Natural killer cell treated with Interleukin-12 subunit alpha and Interleukin-12 subunit beta and Interleukin-15 and Interleukin-18, amount 100 ng/mL, for 72 hours (primary cell): ENCODE measurements around the gene ZNF32. TPM values are rescaled to one million over a fixed set of nuclear protein-coding genes. Genes with fewer than 3 reads are reported as not detected.

Source experiments
- ATAC-seq, 2 donors: fragments of 150-1000 bp; cut with Tn5 transposase in 1 of 2; sonication (Bioruptor Pico), chemical (Tn5 transposase) in 1 of 2; 2 replicates each; pipeline ENCODE4 v1.10.0; 2021
- DNase-seq: peaks from one replicate; pipeline ENCODE4 v3.0.0; 2022; ENCODE audit warnings: low spot score
- H3K27ac Mint-ChIP-seq, 2 donors: 1 replicate in 1 of 2; 2 replicates in 1 of 2; pipeline ENCODE4 v1.8.0; 2022; ENCODE audit warnings: mixed read lengths in 2 of 2, mild to moderate bottlenecking in 1 of 2, moderate library complexity in 1 of 2
- H3K27me3 Mint-ChIP-seq, 2 donors: 1 replicate in 1 of 2; 2 replicates in 1 of 2; pipeline ENCODE4 v1.8.0; 2022; ENCODE audit warnings: mixed read lengths in 2 of 2
- H3K36me3 Mint-ChIP-seq: one replicate; pipeline ENCODE4 v1.8.0; 2022; ENCODE audit warnings: mixed read lengths
- H3K4me1 Mint-ChIP-seq, 2 donors: 1 replicate in 1 of 2; 2 replicates in 1 of 2; pipeline ENCODE4 v1.8.0; 2022; ENCODE audit warnings: low read depth in 2 of 2, mixed read lengths in 2 of 2, mild to moderate bottlenecking in 1 of 2
- H3K4me3 Mint-ChIP-seq: one replicate; pipeline ENCODE4 v1.8.0; 2022; ENCODE audit warnings: mixed read lengths
- H3K9me3 Mint-ChIP-seq: 2 replicates; pipeline ENCODE4 v1.8.0; 2022; ENCODE audit warnings: mixed read lengths
- total RNA-seq, 2 donors: library from RNA; stranded (reverse); gene quantifications; one replicate each; pipeline ENCODE4 v1.2.3, GENCODE V29; 2022

The ZNF32 gene, protein sequence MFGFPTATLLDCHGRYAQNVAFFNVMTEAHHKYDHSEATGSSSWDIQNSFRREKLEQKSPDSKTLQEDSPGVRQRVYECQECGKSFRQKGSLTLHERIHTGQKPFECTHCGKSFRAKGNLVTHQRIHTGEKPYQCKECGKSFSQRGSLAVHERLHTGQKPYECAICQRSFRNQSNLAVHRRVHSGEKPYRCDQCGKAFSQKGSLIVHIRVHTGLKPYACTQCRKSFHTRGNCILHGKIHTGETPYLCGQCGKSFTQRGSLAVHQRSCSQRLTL
- 10 to 100 TPM in 1 of 2 donors, 1 to 10 TPM in 1; 4.9 to 12.4 TPM for total RNA-seq

DNA sequence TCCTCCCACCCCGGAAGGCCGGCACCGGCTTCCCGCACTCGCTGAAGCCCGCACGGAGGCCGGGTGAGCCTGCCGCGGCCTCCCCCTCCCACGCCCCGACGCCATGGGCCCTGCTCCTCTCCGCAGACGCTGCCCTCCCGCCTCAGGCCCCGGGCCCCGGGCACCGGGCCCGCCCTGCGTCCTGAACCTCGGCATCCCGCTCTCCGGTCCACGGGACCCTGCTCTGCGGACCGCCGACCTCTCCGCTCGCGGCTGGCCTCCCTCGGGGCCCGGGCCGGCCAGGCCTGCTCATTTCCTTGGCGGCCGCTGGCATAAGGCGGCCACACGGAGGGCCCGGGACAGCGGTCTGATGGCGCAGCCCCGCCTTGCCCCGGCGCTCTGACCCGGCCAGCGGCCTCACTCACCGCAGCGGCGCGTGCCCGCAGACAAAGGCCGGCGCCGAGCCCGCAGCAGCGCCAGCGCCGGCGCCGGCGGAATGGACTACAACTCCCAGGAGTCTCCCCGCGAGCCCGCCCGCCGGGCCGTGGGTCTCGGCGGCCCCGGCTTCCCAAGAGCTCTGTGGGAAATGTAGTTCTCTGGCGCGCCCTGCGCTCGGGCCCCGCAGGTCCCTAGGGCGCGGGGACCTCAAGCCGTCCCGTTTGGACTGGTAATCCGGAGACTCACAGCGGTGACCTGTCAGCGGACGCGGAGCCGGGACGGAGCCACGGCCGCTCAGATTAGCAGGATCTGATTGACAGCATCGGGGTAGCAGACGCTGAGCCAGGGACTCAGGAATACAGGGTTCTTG is at the start of gene ZNF32:
ZNF32 (minus strand) TSS at position 484 of the 787 bp plus-strand sequence. CDS start 2,748 bp downstream, outside the sequence.
- H3K9me3 Mint-ChIP-seq, result peaks cover 19% of the 10 kb centered on the region
- H3K4me1 Mint-ChIP-seq, result peaks cover 11 to 17% of the 10 kb centered on the region in 2 donors

DNA sequence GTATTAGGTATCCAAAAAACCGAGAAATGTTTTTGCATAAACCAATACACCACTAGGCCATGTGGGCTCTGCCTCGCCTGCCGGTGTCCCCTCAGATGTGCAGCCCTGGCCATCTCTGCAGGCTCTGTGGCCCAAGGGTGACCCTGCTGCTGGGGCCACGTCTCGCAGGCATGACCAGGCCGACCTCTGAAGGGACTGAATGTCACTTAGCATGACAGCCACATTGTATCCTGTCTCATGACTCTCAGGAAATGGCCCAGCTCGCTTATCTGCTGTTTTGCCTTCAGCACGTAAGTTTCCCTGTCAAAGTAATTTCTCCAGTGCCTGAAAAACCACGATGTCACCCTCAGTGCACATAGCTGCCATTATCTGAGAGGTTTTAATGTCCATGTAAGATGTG is 49.5 kb upstream of the ZNF32 start:
- Mint-ChIP-seq H3K9me3 (no peaks in the 10 kb centered on the region), H3K27me3 (peaks cover 0 to 8% of the 10 kb centered on the region in 2 donors), H3K27ac (no peak overlapping the region), H3K36me3 (no peaks in the 10 kb centered on the region), H3K4me1 (no peaks in the 10 kb centered on the region), H3K4me3 (no peak overlapping the region)
- ATAC-seq, result no peak
- DNase-seq, result no peak

More for the DNA sequence above, at the start of gene ZNF32:
- H3K27me3 Mint-ChIP-seq, result peaks cover 1 to 4% of the 10 kb centered on the region in 2 donors
- peak; percentile 97 to 99 for ATAC-seq
- H3K4me3 Mint-ChIP-seq, result peak within 1 kb of the TSS; percentile 94
- peak; percentile 87 for DNase-seq
- H3K36me3 Mint-ChIP-seq, result peaks cover 32% of the 10 kb centered on the region
- peak within 1 kb of the TSS; percentile 53 to 95 for H3K27ac Mint-ChIP-seq

DNA sequence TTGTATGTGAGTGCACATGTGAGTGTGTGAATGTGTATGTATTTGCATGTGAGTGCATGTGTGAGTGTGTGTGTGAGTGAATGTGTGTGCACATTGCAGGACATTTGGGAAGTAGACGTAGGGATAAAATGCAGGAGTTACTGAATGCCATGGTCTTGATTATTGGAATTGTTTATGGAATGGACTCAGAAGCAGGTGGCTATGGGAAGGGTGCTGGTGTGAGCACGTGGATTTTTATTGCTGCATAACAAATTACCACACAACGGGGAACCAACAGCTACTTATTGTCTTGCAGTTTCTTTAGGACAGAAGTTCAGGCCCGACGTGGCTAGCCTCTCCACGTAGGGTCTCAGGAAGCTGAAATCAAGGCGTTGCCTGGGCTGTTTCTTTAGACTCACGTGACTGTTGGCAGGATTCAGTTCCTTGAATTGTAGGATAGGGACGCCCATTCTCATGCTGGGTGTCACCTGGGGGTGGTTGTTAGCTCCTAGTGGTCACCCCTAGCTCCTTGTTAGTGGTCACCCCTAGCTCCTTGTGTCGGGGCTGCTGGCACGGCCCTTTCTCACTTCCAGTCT is 48.3 kb upstream of the ZNF32 start:
- H3K27ac Mint-ChIP-seq, result no peak overlapping the region
- no peak overlapping the region for H3K4me3 Mint-ChIP-seq
- no peaks in the 10 kb centered on the region for H3K36me3 Mint-ChIP-seq
- no peak for DNase-seq
- H3K4me1 Mint-ChIP-seq, result no peaks in the 10 kb centered on the region
- no peak for ATAC-seq
- H3K27me3 Mint-ChIP-seq, result peaks cover 8 to 19% of the 10 kb centered on the region in 2 donors
- no peaks in the 10 kb centered on the region for H3K9me3 Mint-ChIP-seq

DNA sequence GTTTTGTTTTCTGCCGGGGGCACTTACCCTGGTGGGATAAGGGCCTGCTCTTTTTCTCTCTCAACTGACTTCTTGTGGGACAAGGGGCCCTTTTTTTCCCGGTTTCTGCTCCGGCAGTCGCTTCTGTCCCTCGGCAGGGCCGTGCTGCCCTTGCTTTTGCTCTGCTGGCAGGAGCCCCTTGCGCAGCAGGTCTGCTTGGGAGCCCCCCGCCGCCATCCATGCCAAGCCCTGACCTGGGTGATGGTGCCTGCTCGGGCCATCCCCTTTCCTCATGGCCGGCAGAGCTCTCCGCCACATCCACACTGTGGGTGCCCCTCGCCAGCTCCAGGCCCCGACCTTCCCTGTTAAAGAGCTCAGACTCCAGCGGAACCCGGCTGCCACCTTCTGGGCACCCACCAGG is 47.0 kb upstream of the ZNF32 start:
- Mint-ChIP-seq H3K4me3 (no peak overlapping the region), H3K36me3 (no peaks in the 10 kb centered on the region)
- peak; percentile 49 for DNase-seq

DNA sequence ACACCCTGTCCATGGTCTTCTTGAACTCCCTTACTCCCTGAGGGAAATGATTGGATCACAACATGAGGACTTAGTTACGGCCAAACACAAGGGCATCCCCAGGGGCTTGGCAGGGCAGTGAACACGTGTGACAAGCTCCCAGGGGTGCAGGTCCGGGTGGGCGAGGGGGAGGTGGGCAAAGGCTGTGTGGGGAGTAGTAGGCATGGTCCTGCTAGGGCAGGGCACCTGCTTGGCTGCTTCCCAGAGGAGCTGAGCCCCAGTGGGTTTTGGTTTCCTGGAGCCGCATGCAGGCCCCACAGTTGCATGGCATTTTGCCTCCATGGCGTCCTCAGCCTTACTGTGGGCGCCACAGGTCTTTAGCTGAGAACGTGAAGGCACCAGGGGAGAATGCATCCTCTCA is 46.6 kb upstream of the ZNF32 start:
- Mint-ChIP-seq H3K4me1 (peaks cover 1 to 3% of the 10 kb centered on the region in 2 donors), H3K9me3 (no peaks in the 10 kb centered on the region), H3K27ac (no peak overlapping the region), H3K27me3 (peaks cover 8 to 19% of the 10 kb centered on the region in 2 donors), H3K4me3 (no peak overlapping the region), H3K36me3 (no peaks in the 10 kb centered on the region)
- ATAC-seq (no peak), DNase-seq (peak; percentile 54)

More for the DNA sequence above, 47.0 kb upstream of the ZNF32 start:
- no peak overlapping the region for H3K27ac Mint-ChIP-seq
- no peaks in the 10 kb centered on the region for H3K4me1 Mint-ChIP-seq
- H3K9me3 Mint-ChIP-seq, result no peaks in the 10 kb centered on the region
- no peak for ATAC-seq
- peaks cover 8 to 19% of the 10 kb centered on the region in 2 donors for H3K27me3 Mint-ChIP-seq

DNA sequence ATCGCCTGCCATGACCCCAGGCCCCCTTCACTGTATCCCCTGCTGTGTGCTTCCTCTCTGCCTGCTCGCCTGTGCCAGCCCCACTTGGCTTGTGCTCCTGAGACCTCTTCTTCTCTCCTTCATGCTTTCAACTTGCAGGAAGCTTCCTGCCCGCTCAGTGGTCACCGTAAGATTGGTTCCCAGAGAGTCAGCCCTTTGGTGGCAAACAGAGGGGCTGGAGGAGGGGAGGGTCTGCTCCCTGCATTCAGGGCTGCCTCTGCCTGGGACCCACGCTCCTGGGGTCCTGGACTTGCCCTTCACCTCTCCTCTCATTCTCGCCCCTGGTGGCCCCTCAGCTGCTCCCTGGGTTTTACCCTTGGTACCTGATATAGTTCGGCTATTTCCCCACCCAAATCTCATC is 45.8 kb upstream of the ZNF32 start:
- peaks cover 8 to 19% of the 10 kb centered on the region in 2 donors for H3K27me3 Mint-ChIP-seq
- H3K4me1 Mint-ChIP-seq, result peaks cover 4 to 11% of the 10 kb centered on the region in 2 donors
- H3K4me3 Mint-ChIP-seq, result no peak overlapping the region
- no peak overlapping the region for H3K27ac Mint-ChIP-seq
- ATAC-seq, result no peak
- peak; percentile 54 for DNase-seq
- no peaks in the 10 kb centered on the region for H3K36me3 Mint-ChIP-seq
- H3K9me3 Mint-ChIP-seq, result no peaks in the 10 kb centered on the region

DNA sequence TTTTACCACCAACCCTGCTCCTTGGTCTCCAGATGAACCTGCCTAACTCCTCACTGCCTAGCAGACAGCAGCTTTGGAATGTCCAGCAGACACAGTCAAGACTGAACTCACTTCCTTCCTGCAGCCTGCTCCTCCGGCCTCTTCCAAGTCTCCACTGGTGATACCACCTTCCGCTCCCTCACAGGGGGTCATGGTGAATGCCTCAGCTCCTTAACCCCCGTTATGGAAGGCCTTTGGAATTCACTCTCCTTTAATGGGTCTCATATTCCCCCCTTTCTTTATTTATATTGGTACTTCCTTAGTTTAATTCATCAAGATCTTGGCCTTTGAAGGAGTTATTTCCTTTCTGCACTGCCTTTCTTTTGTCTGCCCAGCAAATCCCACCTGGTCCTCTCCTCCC is 44.9 kb upstream of the ZNF32 start:
- H3K27me3 Mint-ChIP-seq, result peaks cover 10 to 19% of the 10 kb centered on the region in 2 donors
- H3K36me3 Mint-ChIP-seq, result no peaks in the 10 kb centered on the region
- no peak overlapping the region for H3K4me3 Mint-ChIP-seq
- no peak overlapping the region for H3K27ac Mint-ChIP-seq
- H3K4me1 Mint-ChIP-seq, result peaks cover 6 to 15% of the 10 kb centered on the region in 2 donors
- no peaks in the 10 kb centered on the region for H3K9me3 Mint-ChIP-seq
- ATAC-seq (no peak), DNase-seq (peak; percentile 37)

DNA sequence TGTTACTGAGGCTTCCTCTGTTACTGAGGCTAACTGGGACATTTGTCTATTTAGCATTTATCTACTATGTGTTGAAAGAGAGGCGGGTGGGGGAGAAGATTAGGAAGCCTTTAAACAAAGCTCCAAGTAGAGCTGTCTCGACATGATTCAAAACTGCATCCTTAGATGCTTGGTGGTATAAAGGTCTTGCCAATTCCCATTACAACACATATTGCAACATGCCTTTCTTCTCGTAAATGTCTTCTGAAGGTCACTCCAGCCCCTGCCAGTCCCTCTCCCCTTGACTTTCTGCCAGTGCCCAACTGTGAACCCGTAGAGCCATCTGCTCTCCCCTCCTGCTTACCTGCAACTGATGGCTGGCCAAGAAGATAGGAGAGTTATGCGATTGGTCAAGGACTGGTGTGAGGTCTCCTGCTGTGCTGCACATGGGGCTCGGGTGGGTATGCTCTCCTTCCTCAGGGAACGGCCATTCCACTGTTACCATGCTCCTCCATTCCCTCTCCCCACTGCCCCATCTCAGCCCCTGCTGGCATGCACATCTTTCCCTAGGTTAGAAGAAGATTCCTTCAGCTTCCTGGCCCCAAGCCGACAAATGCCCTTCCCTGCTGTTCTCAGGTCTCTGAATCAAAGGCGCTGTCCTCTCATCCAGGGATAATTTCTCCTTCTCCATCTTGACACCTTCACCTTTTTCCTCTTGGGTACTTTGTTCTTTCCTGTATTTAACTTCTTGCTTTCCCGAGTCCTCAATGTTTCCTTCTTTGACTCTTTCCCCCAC is 43.6 kb upstream of the ZNF32 start:
- Mint-ChIP-seq H3K36me3 (no peaks in the 10 kb centered on the region), H3K9me3 (no peaks in the 10 kb centered on the region), H3K4me1 (peaks cover 12 to 18% of the 10 kb centered on the region in 2 donors), H3K27me3 (peaks cover 14 to 19% of the 10 kb centered on the region in 2 donors), H3K27ac (no peak overlapping the region), H3K4me3 (no peak overlapping the region)
- DNase-seq, result peak; percentile 22
- no peak for ATAC-seq

DNA sequence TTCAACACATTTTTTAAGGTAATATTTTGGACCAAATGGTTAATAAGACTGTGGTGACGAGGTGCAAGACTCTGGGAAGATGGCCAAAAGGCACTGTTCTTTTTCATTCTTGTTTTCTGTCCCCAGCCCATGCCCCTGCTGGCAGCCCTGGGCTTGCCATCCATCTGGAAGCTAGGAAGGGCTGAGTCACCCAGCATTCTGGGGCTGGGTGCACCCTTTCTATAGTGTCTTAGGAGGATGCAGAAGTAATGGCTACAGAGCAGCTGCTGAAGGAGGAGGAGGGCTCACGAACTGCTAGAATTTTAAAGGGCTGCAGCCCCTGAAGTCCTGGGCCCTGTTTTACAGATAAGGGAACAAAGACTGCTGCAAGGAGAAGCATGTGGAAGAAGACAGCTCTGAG is 42.8 kb upstream of the ZNF32 start:
- H3K4me1 Mint-ChIP-seq, result peaks cover 12 to 18% of the 10 kb centered on the region in 2 donors
- H3K36me3 Mint-ChIP-seq, result no peaks in the 10 kb centered on the region
- H3K9me3 Mint-ChIP-seq, result no peaks in the 10 kb centered on the region
- ATAC-seq (no peak), DNase-seq (peak; percentile 13)
- H3K4me3 Mint-ChIP-seq, result no peak overlapping the region
- H3K27ac Mint-ChIP-seq, result no peak overlapping the region
- H3K27me3 Mint-ChIP-seq, result peaks cover 14 to 19% of the 10 kb centered on the region in 2 donors

DNA sequence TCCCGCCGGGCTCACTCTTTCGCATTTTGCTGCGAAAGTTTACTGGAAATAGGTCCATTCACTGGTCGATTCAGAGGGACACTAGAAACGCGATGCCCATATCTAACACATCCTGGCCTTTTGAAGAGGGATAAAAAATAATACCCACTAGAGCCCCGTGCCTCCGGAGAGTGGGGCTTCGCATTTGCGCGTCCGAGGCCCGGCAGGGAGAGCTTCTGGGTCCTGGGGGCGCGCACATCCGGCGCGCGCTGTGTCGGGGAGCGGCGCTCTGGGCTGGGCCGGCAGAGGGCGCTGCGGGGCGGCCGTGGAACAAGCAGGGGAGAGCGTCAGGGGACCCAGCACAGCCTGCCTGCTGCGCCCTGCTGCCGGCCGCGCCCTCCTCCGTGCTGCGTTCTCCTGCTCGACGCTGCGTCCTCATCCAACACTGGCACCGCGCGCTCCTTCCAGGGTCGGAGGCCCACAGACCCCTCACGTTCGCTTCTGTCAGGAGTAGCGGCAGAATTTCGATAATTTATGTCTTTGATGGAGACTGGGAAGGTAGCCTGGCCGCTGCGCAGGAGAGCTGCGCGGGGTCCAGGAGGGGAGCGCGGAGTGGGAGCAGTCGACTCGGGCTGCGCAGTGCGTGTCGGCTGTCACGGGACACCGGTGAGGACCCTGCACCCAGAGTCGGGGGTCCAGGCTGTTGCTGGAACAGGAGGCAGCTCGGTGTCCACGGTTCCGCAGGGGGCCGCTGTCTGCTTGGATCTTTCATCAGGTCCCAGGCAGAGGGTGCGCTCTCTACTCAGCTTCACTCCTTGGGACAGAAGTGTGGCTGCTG is 41.5 kb upstream of the ZNF32 start:
- peak; percentile 98 for ATAC-seq
- no peaks in the 10 kb centered on the region for H3K36me3 Mint-ChIP-seq
- H3K27ac Mint-ChIP-seq, result peak overlapping the region in 1 of 2 donors; percentile 68
- H3K9me3 Mint-ChIP-seq, result no peaks in the 10 kb centered on the region
- H3K4me1 Mint-ChIP-seq, result peaks cover 12 to 18% of the 10 kb centered on the region in 2 donors
- peak overlapping the region; percentile 93 for H3K4me3 Mint-ChIP-seq
- peaks cover 14 to 19% of the 10 kb centered on the region in 2 donors for H3K27me3 Mint-ChIP-seq
- peak; percentile 88 for DNase-seq

DNA sequence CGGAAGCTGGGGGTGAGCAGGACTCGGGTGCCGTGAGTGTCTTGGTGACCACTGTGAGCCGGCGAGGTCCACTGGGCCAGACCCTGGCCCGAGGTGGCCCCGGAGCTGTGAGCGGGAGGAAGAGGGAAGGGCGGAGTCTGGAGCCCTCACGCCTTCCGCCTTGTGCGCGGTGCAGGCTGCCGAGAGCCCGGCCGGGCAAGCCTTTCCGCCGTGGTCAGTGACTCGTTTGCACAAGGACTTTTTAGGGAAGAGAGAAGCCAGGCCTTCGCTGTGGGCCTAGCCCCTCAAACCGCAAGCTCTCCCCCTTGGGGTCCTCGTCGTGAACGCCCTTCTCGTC is 40.9 kb upstream of the ZNF32 start:
- H3K27ac Mint-ChIP-seq, result peak overlapping the region in 1 of 2 donors; percentile 68
- H3K36me3 Mint-ChIP-seq, result no peaks in the 10 kb centered on the region
- no peaks in the 10 kb centered on the region for H3K9me3 Mint-ChIP-seq
- peak; percentile 77 to 82 for ATAC-seq
- H3K4me3 Mint-ChIP-seq, result peak overlapping the region; percentile 93
- DNase-seq, result peak; percentile 70
- H3K4me1 Mint-ChIP-seq, result peaks cover 12 to 18% of the 10 kb centered on the region in 2 donors
- peaks cover 14 to 19% of the 10 kb centered on the region in 2 donors for H3K27me3 Mint-ChIP-seq

DNA sequence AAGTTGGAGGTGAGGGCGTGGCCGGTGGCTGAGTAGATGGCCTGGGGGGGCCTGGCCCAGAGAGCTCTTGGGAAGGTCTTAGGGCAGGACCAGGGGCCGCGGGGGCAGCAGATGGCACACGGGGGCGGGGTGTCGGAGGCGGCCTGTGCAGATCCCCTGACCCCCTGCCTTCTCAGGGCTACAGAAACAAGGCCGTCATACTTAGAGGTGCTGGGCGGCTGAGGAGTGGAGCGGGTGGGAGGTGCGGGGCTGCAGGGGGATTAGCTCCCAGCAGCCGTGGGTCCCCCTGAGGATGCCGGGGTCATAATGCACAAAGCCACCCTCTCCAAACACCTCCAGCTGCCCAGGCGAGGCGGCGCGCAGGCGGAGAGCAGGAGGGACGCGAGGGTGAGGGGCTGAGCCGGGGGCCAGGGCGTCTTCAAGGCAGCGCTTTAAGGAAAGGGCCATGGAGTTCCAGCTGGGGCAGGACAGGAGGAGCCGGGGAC is 40.4 kb upstream of the ZNF32 start:
- peaks cover 12 to 18% of the 10 kb centered on the region in 2 donors for H3K4me1 Mint-ChIP-seq

More for the DNA sequence above, 40.4 kb upstream of the ZNF32 start:
- ATAC-seq, result no peak
- no peak for DNase-seq
- Mint-ChIP-seq H3K36me3 (no peaks in the 10 kb centered on the region), H3K4me3 (peak overlapping the region; percentile 93), H3K9me3 (no peaks in the 10 kb centered on the region), H3K27ac (peak overlapping the region in 1 of 2 donors; percentile 68), H3K27me3 (peaks cover 14 to 19% of the 10 kb centered on the region in 2 donors)
